Mammary epithelial cell (primary cell): Measurements from ENCODE around the gene SYCP1.

Experiments used
- CTCF ChIP-seq, 2 donors: IDR thresholded peaks in 1 of 2; conservative IDR thresholded peaks in 1 of 2; 2 replicates each; pipeline ENCODE4 v1.5.1; 2011 to 2012; ENCODE audit warnings: inconsistent platforms in 2 of 2, low read length in 2 of 2, mild to moderate bottlenecking in 2 of 2, control low read depth in 1 of 2, low read depth in 1 of 2; ENCODE audit not compliant: insufficient read depth in 1 of 2; ENCODE audit errors: extremely low read depth in 1 of 2
- EZH2 ChIP-seq: IDR thresholded peaks from 2 replicates; pipeline ENCODE4 v1.6.1; 2012; ENCODE audit warnings: low read length, inconsistent platforms, borderline replicate concordance

- TF ChIP-seq CTCF (conservative IDR thresholded peaks at IDR 0.05 in 1 of 2, IDR thresholded peaks at IDR 0.05 in 1 of 2; ENCODE audit: extremely low read depth in 1 of 2, insufficient read depth in 1 of 2, low read depth in 1 of 2, low read length in 2 of 2): peak; percentile 70 to 72
- no peak for TF ChIP-seq EZH2
These were observed 124.7 kb downstream of the SYCP1 start for GRCh38 chr1:114979278-114979891.
